ENCODE measurements around the gene TLX1. TPM values are rescaled to one million over a fixed set of nuclear protein-coding genes. Genes with fewer than 3 reads are reported as not detected.

Gene TLX1
- total and polyA plus RNA-seq, 9 of the 15 experiments (the other 6 are each of a cell fraction or from before 2014, with no cell fraction given) = 0.03 to 3.3 (median 0.19) TPM; not detected in 1

DNA sequence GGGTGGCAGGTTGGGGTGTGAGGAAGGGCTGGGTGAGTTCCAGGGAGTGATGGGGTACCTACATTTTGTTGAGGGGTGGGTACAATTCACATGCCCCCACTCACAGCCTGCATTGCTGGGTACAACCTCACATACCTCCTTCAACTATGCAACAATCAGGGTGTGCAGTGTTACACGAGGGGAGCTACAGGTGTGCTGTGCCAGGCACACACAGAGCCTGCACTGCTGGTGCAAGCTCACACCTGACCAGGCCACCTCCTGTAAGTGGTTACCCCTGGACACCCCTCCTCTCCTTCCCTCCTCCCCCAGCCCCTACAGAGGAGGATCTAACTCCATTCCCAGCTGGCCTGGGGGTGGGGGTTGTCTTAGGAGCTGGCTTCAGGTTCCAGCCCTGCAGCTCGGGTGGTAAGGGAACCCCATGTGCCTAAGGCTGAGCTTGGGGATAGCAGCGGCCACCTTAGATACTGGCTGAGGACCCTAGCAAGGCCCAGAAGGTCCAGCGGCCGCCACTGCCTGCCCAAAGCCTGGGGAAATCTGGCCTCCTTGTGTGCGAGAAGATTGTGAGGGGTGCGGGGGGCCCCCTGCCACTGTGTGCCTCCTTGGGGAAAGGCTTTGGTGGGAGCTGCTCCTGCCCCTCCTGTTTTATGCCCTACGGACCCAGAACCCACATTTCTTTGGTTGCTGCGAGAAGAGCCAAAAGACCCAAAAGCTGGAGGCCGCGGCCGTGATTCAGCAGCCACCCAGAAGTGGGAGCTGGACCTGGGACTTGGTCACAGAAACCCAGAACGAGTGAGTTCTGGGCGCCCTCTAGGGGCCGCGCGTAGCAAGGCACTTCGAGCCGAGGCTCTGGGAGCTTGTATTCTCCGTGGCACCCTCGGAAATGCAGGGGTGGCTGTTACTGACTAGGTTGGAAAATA, 10.8 kb downstream of the TLX1 start (continued):
- TF ChIP-seq ZBTB12 (CRISPR knock-in tag; IDR thresholded peaks at IDR 0.05) (no peak), MTF1 (CRISPR knock-in tag; IDR thresholded peaks at IDR 0.05; ENCODE audit: borderline replicate concordance) (no peak), RAD21 (CRISPR knock-in tag; conservative IDR thresholded peaks at IDR 0.05 in 1 of 2, IDR thresholded peaks at IDR 0.05 in 1 of 2) (peak; percentile 78 to 85), ZNF217 (CRISPR knock-in tag; IDR thresholded peaks at IDR 0.05) (no peak), FOXP1 (CRISPR knock-in tag; IDR thresholded peaks at IDR 0.05) (no peak), TGIF2 (CRISPR knock-in tag; IDR thresholded peaks at IDR 0.05) (peak; percentile 48; the same call in 1 of the 2 replicates), FOS (IDR thresholded peaks at IDR 0.05; ENCODE audit: extremely low read depth, insufficient read length) (no peak), STAG1 (CRISPR knock-in tag; IDR thresholded peaks at IDR 0.05; ENCODE audit: borderline replicate concordance) (peak; percentile 51; the same call in 1 of the 2 replicates), NR1H2 (CRISPR knock-in tag; IDR thresholded peaks at IDR 0.05) (no peak), XRCC5 (IDR thresholded peaks at IDR 0.05; ENCODE audit: low read depth, low read length) (0 out of 2 replicates have a peak, but pooled peaks have one; percentile 46), NFYB (IDR thresholded peaks at IDR 0.05; ENCODE audit: extremely low read depth, insufficient read length) (no peak), ZBTB8A (IDR thresholded peaks at IDR 0.05; ENCODE audit: partially characterized antibody) (no peak), NKRF (IDR thresholded peaks at IDR 0.05; ENCODE audit: borderline replicate concordance) (no peak), JUND (IDR thresholded peaks at IDR 0.05; ENCODE audit: borderline replicate concordance, low read depth, low read length) (peak; percentile 23; the same call in 1 of the 2 replicates), JUND (tag; IDR thresholded peaks at IDR 0.05; ENCODE audit: borderline replicate concordance, low read depth, low read length) (no peak), ETV1 (tag; conservative IDR thresholded peaks at IDR 0.05; ENCODE audit: low read depth) (no peak), SRF (CRISPR knock-in tag; IDR thresholded peaks at IDR 0.05) (no peak), CTCF (IDR thresholded peaks at IDR 0.05 in 2 of 3, conservative IDR thresholded peaks at IDR 0.05 in 1 of 3; ENCODE audit: insufficient read depth in 2 of 3, low read depth in 1 of 3, low read length in 3 of 3) (peak; percentile 88 to 93 (median 90))
- TF ChIP-seq, protein P1, sequence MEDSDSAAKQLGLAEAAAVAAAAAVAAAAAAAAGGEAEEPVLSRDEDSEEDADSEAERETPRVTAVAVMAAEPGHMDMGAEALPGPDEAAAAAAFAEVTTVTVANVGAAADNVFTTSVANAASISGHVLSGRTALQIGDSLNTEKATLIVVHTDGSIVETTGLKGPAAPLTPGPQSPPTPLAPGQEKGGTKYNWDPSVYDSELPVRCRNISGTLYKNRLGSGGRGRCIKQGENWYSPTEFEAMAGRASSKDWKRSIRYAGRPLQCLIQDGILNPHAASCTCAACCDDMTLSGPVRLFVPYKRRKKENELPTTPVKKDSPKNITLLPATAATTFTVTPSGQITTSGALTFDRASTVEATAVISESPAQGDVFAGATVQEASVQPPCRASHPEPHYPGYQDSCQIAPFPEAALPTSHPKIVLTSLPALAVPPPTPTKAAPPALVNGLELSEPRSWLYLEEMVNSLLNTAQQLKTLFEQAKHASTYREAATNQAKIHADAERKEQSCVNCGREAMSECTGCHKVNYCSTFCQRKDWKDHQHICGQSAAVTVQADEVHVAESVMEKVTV (CRISPR knock-in tag; IDR thresholded peaks at IDR 0.05) = peak; percentile 67
